SU-DHL-6 (cell line): Measurements from ENCODE around the gene MDFI.

ENCODE experiments used
- H2AFZ ChIP-seq: fragments of 200-600 bp; sonication (generic); 2 replicates; pipeline ENCODE4 v1.6.1; 2014; ENCODE audit warnings: low read depth, mild to moderate bottlenecking, moderate library complexity, mixed read lengths, antibody characterized with exemption, low read length; ENCODE audit not compliant: severe bottlenecking
- H3F3A ChIP-seq: fragments of 200-600 bp; shearing (Covaris generic); 2 replicates; pipeline ENCODE4 v1.6.0; 2016; ENCODE audit warnings: antibody characterized with exemption, mild to moderate bottlenecking; ENCODE audit not compliant: insufficient read depth
- H3K27ac ChIP-seq: fragments of 200-600 bp; sonication (generic); 2 replicates; pipeline ENCODE4 v1.5.1; 2016; ENCODE audit warnings: low read depth, mild to moderate bottlenecking, low read length, moderate library complexity, mixed read lengths
- H3K27me3 ChIP-seq: fragments of 200-600 bp; sonication (generic), shearing (Covaris generic); 2 replicates; pipeline ENCODE4 v1.6.0; 2014; ENCODE audit warnings: mild to moderate bottlenecking, low read length
- H3K36me3 ChIP-seq: fragments of 200-600 bp; sonication (generic); 2 replicates; pipeline ENCODE4 v1.6.1; 2014; ENCODE audit warnings: mild to moderate bottlenecking, low read length, mixed read lengths
- H3K4me2 ChIP-seq: fragments of 300-600, 200-600 bp; shearing (Covaris generic), sonication (generic); 2 replicates; pipeline ENCODE4 v1.6.0; 2014; ENCODE audit warnings: low read length, low read depth, mild to moderate bottlenecking; ENCODE audit not compliant: poor library complexity, severe bottlenecking
- H3K4me3 ChIP-seq: fragments of 200-600 bp; sonication (generic); 2 replicates; pipeline ENCODE4 v1.5.1; 2014; ENCODE audit warnings: antibody characterized with exemption, low read length, mild to moderate bottlenecking, mixed read lengths; ENCODE audit not compliant: insufficient read depth, poor library complexity, severe bottlenecking
- H3K79me2 ChIP-seq: fragments of 200-600 bp; sonication (generic); 2 replicates; pipeline ENCODE4 v1.6.1; 2014; ENCODE audit warnings: mild to moderate bottlenecking, low read length, moderate library complexity; ENCODE audit not compliant: insufficient read depth
- H3K9ac ChIP-seq: fragments of 200-600 bp; sonication (generic); 2 replicates; pipeline ENCODE4 v1.7.0; 2014; ENCODE audit warnings: mild to moderate bottlenecking, low read length
- H3K9me2 ChIP-seq: fragments of 200-600 bp; sonication (generic); replicated peaks from 2 replicates; pipeline ENCODE4 v1.6.1; 2014; ENCODE audit warnings: low read length; ENCODE audit not compliant: insufficient read depth
- H3K9me3 ChIP-seq: fragments of 200-600 bp; sonication (generic); 2 replicates; pipeline ENCODE4 v1.6.1; 2014; ENCODE audit warnings: low read length, mixed read lengths; ENCODE audit not compliant: insufficient read depth
- H4K20me1 ChIP-seq: fragments of 200-600 bp; sonication (generic); 2 replicates; pipeline ENCODE4 v1.6.1; 2014; ENCODE audit warnings: low read depth, mild to moderate bottlenecking, antibody characterized with exemption, low read length, moderate library complexity, mixed read lengths
- CTCF ChIP-seq: fragments of 200-600 bp; sonication (generic); IDR thresholded peaks from one replicate; pipeline ENCODE4 v1.5.1; 2017; ENCODE audit warnings: antibody characterized with exemption, mild to moderate bottlenecking, low read length, moderate library complexity; ENCODE audit not compliant: insufficient read depth, poor library complexity, severe bottlenecking
- EZH2phosphoT487 ChIP-seq: fragments of 200-600 bp; sonication (generic), shearing (Covaris generic); conservative IDR thresholded peaks from 2 replicates; pipeline ENCODE4 v1.6.1; 2018; ENCODE audit warnings: mild to moderate bottlenecking, antibody characterized with exemption, low read length, moderate library complexity, mixed read lengths

Gene MDFI

GRCh38 chr6:41693281-41694240 lies 55.3 kb downstream of the MDFI start:
- no peaks in the 10 kb centered on the region for H3K9me2 ChIP-seq
- H3K4me2 ChIP-seq, result no peak overlapping the region
- H3K9ac ChIP-seq, result no peak overlapping the region
- no peak overlapping the region for H3K4me3 ChIP-seq
- H3K27ac ChIP-seq, result no peak overlapping the region
- H3F3A ChIP-seq, result peaks cover 5% of the 10 kb centered on the region; the same call in 1 of the 2 replicates
- peaks cover 57% of the 10 kb centered on the region for H3K79me2 ChIP-seq
- H3K27me3 ChIP-seq, result no peaks in the 10 kb centered on the region
- H2AFZ ChIP-seq, result no peak overlapping the region
- H4K20me1 ChIP-seq, result peaks cover 4% of the 10 kb centered on the region; the same call in 1 of the 2 replicates
- H3K36me3 ChIP-seq, result 0 out of 2 replicates have a peak, but pooled peaks cover 2% of the 10 kb centered on the region
- TF ChIP-seq CTCF, result no peak
- TF ChIP-seq EZH2phosphoT487, result no peak
- H3K9me3 ChIP-seq, result no peaks in the 10 kb centered on the region

GRCh38 chr6:41694815-41695526 lies 56.7 kb downstream of the MDFI start:
- peaks cover 4% of the 10 kb centered on the region; the same call in 1 of the 2 replicates for H4K20me1 ChIP-seq
- H3K9me3 ChIP-seq, result no peaks in the 10 kb centered on the region
- no peak overlapping the region; the same call in 1 of the 2 replicates for H3K9ac ChIP-seq
- peaks cover 5% of the 10 kb centered on the region; the same call in 1 of the 2 replicates for H3F3A ChIP-seq
- no peak overlapping the region for H3K4me3 ChIP-seq
- H3K36me3 ChIP-seq, result 0 out of 2 replicates have a peak, but pooled peaks cover 2% of the 10 kb centered on the region
- H3K9me2 ChIP-seq, result no peaks in the 10 kb centered on the region
- no peak for TF ChIP-seq EZH2phosphoT487
- no peak for TF ChIP-seq CTCF
- H3K4me2 ChIP-seq, result no peak overlapping the region
- H3K27ac ChIP-seq, result no peak overlapping the region
- H3K79me2 ChIP-seq, result peaks cover 71% of the 10 kb centered on the region
- no peaks in the 10 kb centered on the region for H3K27me3 ChIP-seq
- no peak overlapping the region for H2AFZ ChIP-seq

GRCh38 chr6:41695825-41696224 lies 57.6 kb downstream of the MDFI start:
- Histone ChIP-seq H3K4me2 (no peak overlapping the region), H3F3A (peaks cover 5% of the 10 kb centered on the region; the same call in 1 of the 2 replicates), H3K4me3 (no peak overlapping the region), H4K20me1 (peaks cover 4% of the 10 kb centered on the region; the same call in 1 of the 2 replicates), H3K27ac (no peak overlapping the region), H3K9ac (no peak overlapping the region), H3K9me2 (no peaks in the 10 kb centered on the region), H3K36me3 (0 out of 2 replicates have a peak, but pooled peaks cover 2% of the 10 kb centered on the region), H2AFZ (no peak overlapping the region), H3K79me2 (peaks cover 77% of the 10 kb centered on the region), H3K27me3 (no peaks in the 10 kb centered on the region), H3K9me3 (no peaks in the 10 kb centered on the region)
- TF ChIP-seq CTCF, result no peak
- no peak for TF ChIP-seq EZH2phosphoT487
